C4-2B (cell line): ENCODE results near the gene CSNK2A2.

Experiments
- CTCF ChIP-seq: fragments of 450-650 bp; conservative IDR thresholded peaks from 2 replicates; pipeline ENCODE4 v1.5.1; 2017; ENCODE audit warnings: mild to moderate bottlenecking
- ZFX ChIP-seq: fragments of 450-650 bp; IDR thresholded peaks from 2 replicates; pipeline ENCODE4 v1.6.1; 2017

GRCh38 chr16:58176608-58177352, 21.1 kb downstream of the CSNK2A2 start:
- TF ChIP-seq CTCF = no peak
- no peak for TF ChIP-seq ZFX
